Stimulated activated CD8-positive, alpha-beta memory T cell treated with anti-CD3 and anti-CD28 coated beads, Interleukin-2, amount 100 ng/mL, for 48 hours (primary cell): ENCODE measurements around the gene NPM1.

ENCODE experiments used
- DNase-seq, 2 donors: peaks; one replicate each; pipeline ENCODE4 v3.0.0-alpha.2; 2020; ENCODE audit warnings: low read depth in 2 of 2

NPM1 gene

DNA sequence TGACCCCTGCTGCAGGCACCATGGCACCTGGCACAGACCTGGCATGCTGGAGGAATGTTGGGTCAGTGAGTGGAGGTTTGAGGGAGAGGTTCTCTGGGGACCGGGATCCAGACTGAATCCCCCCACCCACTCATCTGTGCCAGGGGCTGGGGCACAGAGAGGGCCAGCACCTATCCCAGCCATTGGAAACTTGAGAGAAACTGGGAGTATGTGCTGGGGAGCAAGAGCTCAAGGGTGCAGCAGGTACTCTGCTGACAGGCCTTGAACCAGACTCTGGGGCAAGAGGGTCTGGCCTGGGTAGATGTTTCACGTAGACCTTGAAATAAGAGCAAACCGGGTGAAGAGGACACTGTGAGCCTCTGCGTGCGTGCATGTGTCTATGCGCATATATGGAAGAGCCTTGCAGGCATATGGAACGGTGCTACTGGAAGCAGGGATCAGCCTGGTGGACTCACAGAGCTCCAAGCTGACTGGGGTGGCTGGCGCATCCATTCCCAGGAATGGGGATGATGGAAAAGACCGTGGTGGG, 40.6 kb downstream of the NPM1 start:
- DNase-seq, result no peak

DNA sequence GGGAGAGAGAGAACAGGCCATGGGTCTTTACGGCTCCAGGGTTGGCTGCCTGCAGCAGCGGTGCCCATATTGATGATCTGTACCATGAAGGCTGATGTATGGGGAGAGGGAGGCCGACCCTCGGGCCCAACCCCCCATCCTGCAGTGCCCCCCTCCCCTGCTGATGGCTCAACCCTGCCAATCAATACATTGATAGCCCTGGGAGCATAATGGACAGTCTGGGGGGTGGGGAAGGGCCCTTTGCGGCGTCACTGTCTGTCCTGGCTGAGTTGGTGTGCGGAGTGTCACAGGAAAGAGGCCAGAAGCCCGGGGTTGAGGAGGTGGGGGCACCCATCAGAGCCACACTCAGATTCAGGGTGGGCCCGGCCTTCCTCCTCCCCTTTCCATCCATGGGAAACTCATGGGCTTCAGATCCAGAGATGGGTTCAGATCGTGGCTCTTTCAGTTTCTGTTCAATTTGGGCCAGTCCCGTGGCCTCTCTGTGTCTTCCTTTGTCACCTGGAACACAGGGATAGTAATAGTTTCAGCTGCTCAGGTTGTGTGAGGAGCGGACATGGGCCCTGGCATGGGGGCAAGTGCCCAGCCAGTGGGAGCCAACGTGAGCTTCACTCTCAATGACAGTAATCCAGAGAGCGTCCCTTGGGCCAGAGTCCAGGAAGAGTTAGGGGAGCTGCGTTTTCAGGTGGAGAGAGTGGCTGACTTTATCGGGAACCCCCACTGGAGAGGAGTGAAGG, 41.3 kb downstream of the NPM1 start:
- DNase-seq, result no peak

DNA sequence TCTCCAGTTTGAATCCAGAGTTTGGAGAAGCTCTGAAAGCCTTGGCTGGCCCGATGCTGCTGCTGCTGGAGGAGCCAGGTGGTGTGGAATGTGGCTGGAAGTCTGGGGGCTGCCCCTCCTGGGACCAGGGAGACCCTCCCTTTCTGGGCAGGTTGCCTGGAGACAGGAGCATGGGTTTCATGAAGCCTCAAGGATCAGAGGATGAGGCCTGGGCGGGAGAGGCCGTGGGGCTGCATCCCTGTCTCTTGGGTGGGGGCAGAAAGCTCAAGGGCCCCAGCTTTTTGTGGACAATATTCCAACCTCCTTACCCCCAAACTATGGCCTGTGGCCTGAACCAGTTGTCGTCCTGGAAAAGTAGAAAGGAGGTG, 41.9 kb downstream of the NPM1 start:
- no peak for DNase-seq

DNA sequence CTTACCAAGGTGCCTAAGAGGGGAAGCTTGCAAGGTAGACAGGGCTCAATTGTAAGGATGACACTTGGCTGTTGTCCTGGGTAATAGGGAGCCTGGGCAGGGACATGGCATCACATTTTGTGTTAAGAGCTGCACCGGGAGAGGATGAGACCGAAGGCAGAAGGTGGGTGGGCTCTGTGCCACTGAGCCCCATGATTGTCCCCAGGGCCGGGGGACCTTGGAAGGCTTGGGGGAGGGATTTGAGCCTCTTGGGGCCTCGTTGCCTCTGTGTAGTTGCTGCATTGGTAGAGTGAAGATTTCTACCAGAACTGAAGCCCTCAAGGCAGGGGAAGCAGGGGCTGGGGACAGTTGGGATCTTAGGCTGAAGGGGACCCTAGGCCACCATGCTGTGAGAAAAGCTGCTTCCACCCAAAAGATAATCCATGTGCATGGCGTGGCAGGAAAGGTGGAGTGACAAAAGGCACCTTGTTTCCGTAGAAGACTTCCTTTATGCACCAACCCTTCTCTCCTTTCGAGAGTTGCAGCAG, 43.7 kb downstream of the NPM1 start:
- no peak for DNase-seq

DNA sequence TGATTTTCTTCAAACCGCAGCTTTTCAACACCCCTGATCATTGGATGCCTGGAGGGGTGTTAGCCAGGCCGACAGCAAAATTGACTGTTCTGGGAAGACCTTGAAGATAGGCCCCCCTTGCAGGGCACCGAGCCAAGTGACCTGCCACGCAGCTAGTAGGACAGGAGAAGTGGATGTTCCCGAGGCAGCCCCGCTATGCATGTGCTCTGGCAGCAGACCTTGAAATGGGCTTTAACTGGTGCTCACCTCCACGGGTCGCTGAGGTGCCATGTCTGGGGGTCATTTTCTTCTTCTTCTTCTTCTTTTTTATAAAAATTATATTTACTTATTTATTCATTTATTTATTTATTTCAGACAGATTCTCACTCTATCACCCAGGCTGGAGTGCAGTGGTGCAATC, 44.4 kb downstream of the NPM1 start:
- no peak for DNase-seq

DNA sequence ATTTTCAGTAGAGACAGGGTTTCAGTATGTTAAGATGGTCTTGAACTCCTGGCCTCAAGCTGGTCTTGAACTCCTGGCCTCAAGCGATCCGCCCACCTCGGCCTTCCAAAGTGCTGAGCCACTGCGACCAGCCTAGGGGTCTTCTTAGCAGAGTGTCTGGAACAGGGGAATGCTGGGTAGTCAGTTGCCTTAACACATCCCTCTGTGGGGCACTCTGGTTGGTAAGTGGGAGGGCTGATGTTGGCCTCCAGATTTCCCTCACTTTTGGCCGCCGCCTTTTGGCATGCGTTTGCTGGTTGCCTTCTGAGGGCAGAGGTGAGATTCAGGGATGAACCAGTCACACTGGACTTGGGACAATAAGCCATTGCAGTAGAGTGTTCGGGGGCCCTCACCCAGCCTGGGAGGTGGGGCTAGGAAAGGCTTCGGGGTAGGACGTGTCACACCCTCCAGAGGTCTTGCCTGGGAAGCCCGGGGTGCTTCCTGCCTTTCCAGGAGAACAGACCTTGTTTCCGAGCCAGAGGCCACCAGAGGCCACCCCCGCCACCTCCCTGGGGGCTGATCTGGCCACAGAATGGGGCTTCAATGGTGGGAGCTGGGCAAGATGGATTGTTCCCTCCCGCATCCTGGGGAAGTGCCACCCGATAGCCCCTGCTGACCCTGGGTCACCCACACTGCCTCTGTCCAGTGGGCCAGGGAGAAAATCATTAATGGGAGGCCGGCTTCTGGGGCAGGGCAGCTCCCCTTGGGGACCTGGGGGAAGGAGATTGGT, 45.1 kb downstream of the NPM1 start:
- no peak for DNase-seq

DNA sequence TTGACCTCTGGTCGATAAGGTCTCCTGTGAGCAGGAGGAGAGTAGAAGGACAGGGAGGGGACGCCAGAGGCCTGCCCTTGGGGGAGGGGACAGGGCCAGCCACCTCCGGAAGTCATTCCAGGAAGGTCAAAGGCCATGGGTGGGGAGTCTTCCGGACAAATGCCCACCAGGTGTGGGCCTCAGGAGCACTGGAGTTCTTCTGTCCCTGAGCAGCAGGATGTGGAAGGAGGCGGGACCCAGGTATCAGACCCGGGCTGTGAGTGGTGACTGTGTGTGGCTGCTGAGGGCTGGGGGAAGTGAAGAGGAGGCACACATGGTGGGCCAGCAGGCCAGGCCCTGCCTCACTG, 45.7 kb downstream of the NPM1 start:
- DNase-seq, result no peak

DNA sequence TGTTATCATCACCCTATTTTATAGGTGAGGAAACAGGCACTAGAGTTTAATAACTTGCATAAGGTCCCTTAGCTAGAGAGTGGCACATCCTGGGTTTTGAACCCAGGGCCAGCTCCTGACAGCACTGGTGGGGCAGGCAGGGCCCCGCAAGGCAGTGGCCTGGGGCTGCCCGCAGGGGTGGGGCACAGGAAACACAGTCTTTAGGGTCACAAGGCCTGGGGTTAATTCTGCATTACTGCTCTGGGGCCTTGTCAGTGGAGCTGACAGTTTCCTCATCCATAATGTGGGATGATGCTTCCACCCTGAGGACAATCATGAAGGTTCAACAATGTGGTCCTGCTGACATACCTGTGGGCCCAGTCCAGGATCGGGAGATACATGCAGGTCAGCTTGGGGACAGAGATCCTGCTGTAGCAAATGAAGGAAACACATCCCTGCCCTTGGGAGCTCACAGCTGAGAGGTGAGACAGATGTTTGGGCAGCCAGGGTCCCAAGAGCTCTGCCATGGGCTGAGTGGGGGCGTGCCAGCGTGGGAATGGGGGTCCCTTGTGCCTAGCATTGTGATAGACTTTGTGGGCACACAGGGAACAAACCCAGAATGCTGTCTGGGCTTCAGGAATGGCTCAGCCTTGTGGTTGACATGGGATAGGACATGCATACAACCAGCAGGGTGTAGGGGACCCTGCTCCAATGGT, 46.5 kb downstream of the NPM1 start:
- DNase-seq, result no peak

DNA sequence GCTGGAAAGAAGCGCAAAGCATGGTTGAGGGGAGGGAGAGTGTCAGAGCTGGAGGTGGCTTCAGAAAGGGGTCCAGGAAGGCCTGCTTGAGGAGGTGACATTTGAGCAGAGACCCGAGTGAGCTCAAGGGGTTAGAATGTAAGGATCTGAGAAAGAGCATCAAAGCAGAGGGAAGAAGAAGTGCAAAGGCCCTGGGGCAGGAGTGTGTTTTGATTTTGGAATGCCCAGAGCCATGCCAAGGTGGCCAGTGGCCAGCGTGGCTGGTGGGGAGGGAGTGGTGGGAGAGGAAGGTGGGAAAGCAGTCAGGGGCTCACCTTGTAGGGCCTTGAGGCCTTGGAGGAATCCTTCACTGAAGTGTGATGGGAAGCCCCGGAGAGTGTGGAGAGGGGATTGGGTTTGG, 47.2 kb downstream of the NPM1 start:
- DNase-seq, result no peak

DNA sequence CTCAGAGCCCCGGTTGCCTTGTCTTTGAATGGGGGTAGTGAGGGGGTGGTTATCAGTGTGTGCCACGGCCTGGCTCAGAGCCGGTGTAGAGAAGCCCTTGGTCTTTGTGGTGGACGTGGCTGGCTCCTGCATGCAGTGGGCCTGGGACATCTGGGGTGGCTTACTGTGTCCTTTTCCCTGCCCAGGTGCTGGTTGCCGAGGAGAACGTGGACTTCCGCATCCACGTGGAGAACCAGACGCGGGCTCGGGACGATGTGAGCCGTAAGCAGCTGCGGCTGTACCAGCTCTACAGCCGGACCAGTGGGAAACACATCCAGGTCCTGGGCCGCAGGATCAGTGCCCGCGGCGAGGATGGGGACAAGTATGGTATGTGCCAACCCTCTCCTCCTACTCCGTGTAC, 48.3 kb downstream of the NPM1 start:
- no peak for DNase-seq

DNA sequence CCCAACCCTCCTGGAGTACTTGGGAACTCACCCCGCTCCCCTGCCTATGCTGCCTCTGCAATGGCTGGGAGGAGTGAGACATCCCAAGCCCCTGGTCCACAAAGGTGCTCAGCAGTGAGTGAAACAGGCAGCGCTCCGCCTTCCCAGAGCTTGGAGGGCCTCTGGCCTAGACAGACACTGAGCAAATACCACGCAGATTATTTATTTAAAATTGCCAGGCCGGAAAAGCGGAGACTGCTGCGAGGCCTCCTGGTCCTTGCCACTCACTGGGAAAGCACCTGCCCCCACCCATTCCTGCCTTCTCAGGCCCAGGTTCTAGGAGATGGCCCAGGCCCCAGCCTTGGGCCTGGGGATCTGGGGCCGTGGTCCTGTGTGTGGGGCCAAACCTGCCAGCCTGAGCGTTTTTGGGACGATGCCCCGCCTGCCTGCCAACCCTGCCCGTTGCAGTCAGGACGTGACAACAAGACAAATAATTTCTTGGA, 49.2 kb downstream of the NPM1 start:
- DNase-seq, result no peak

DNA sequence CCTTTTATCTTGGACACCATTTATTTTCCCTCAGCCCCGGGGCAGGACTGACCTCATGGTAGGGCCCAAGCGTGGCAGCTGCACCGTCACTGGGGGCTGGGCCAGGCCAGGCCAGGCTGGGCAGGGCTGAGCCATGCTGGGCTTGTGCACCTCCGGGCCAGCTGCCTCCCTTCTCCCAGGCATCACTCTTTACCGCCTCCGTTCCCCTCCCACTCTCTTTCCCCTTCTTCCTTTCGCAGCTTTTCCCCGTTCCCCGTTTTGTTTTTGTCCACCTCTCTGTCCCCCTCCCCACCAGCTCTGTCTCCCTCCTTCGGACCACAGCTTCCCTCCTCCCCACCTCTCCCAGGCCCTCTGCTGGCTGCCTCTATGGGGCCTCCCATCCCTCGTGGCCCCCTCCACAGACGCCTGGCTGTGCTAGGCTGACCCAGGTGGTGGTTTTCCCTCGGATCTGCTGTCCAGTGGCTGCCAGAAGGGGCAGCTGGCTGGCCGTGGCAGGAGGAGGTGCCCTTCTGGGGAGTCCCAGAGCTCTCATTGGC, 49.7 kb downstream of the NPM1 start:
- no peak for DNase-seq

DNA sequence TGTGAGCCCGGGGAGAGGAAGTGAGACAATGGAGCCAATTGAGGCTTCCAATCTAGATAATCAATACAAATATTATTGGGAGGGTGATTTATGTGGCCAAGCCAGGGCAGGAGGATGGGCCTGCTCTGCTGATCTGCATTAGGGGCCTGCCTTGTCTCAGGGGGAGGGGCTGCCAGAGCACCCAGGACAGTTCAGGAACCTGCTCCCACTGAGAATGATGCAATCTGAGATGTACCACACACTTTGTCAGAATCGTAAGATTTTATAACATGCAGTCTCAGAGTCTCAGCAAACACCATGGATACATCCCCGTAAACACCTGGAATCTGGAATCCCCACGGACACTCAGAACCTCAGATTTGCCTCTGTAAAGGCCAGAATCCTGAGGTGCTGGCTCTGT, 51.1 kb downstream of the NPM1 start:
- DNase-seq, result no peak

DNA sequence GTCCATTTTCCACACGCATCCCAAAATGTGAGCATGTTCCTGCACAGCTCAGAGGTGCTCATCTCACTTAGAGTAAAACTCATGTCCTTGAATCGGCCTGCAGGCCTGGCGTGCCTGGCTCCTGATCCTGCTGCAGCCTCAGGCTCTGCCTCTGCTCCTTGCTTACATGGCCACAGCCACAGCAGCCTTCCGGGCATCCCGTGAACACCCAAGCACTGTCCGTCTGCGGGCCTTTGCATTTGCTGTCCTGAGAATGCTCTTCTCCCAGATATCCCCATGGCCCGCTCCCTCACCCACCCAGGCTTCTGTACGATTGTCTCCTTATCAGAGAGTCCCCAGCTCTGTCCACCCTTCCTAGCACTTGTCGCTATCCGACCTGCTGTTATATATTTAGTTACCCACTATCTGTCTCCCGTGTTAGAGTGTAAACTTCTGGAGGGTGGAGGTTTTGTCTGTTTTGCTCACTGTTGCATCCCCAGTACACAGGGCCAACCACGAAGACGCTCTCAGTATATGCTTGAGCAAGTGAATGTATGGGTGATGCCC, 53.7 kb downstream of the NPM1 start:
- no peak for DNase-seq

DNA sequence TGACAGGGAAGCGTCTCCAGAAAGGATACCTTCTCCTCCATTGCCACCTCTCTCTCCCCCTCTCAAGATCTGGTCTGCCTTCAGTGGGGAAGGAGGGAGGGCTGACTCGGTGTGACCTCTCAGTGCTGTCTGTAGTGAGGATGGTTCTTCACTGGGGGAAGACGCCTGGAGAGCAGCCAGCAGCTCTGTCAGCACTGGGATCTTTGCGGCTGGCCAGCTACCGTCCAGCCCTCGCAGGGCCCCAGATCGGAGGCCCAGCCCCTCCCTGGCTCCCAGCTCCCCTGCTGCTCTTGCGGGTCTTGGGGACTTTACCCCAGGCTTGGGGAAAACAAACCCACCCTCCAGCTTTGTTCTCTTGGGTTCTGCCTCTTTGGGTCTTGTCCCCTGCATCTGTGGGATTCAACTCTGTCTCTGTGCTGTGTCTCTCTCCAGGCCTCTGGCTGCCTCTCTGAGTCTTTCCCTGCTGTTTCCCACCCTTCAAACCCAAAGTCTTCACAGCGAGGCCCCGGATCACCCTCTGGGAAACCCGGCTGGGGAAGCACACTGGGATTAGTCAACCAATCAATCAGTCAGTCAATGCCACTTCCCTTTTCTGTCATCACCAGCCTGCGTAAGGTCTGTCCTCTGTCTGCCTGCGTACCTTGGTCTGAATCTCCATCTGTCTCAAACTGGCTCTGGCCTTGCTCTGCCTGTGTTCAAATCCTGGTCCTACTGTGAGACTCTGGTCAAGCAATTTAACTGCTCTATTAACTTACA, 54.8 kb downstream of the NPM1 start:
- no peak for DNase-seq

DNA sequence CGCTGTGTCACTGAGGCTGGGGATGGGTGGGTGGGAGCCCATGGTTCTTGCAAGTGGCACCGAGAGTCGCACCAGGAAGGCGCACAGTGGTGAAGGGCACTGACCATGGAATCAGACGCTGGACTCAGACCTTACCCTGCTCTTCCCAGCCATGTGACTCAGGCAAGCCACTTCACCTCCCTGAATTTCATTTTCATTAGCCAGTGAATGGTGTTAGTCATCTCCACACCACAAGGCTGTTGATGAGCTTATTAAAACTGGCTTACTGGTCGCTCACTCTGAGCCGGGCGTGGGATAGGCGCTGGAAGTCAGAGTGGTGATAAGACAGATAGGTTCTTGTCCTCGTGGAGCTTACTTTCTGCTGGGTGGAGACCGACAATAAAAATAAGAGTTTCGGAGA, 56.9 kb downstream of the NPM1 start:
- DNase-seq, result no peak

DNA sequence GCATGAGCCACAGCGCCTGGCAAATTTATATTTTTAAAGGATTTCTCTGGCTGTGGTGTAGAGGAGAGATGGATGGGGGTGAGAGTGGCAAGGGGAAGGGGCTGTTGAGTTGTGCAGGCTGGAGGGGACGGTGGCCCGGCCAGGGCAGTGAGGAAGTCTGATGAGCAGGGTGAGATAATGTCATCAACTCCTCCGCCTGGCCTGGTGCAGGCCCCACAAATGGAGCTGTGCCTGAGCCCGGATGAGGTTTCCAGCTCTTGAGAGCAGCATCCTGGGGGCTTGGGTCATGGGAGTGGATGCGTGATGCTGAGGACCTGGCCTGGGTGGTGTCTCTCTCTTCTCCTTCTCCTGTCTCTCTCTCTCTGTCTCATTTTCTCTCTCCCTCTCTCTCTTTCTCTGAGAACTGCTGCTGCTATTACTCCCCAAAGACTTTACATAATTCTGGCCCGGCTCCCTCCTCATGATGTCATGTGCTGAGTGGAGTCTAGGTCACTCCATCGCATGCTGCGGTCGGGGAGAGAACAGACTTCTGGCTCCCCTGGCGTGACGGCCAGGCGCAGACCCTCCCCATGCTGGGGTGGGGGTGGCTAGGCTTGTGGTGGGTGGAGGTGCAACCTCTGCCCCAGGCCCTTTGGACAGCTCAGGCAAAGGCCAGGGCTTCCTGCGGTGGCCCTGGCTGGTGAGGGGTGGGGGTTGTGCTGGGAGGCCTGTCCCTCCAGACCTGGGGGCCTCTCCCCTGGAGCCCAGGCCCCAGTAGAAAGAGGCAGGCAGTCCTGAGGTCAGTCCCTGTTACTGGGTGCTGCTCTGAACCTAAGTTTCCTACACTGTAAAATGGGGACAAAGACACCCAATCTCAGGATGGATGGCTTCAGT, 58.2 kb downstream of the NPM1 start:
- DNase-seq, result no peak

DNA sequence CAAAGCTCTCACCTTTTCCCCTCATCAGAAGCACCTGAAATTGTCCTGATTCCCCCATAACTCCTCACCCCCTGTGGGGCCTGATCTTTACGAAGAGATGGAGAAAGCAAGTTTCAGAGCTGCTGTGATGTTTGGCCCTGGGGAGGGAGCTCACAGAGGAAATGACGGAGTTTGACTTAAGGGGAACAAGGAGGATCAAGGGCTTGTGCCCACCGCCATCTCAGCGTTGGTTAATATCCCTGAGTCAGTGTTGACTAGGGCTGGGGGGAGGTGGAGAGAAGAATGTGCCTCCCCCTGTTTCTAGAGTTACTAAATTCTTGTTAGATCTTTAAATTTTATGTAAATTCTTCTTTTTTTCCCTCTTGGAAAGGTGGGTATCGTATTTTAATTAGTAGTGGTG, 59.6 kb downstream of the NPM1 start:
- DNase-seq, result no peak

DNA sequence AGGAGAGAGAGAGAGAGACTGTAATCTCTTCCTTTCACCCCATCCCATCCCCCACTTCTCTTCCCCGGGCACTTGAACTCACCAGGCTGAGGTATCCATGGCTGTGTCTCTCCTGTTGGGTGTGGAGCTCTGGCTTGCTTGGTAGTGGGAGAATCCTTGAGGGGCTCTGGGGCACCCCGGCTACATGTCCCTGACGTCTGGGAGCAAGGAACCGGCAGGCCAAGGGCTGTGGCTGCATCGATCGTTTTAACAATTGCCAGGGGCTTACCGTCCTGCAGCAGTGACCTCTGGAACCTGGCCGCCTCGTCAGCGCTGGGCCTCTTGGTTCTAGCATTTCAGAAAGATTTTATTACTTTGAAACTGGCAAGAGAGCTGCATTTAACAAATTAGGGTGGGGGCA, 61.8 kb downstream of the NPM1 start:
- no peak for DNase-seq
